Measurements from ENCODE around the gene CXCR4. TPM values are rescaled to one million over a fixed set of nuclear protein-coding genes. Genes with fewer than 3 reads are reported as not detected.

The CXCR4 gene
- total and polyA plus RNA-seq, 2 of the 4 experiments (the other 2 are of a cell fraction): not detected

DNA sequence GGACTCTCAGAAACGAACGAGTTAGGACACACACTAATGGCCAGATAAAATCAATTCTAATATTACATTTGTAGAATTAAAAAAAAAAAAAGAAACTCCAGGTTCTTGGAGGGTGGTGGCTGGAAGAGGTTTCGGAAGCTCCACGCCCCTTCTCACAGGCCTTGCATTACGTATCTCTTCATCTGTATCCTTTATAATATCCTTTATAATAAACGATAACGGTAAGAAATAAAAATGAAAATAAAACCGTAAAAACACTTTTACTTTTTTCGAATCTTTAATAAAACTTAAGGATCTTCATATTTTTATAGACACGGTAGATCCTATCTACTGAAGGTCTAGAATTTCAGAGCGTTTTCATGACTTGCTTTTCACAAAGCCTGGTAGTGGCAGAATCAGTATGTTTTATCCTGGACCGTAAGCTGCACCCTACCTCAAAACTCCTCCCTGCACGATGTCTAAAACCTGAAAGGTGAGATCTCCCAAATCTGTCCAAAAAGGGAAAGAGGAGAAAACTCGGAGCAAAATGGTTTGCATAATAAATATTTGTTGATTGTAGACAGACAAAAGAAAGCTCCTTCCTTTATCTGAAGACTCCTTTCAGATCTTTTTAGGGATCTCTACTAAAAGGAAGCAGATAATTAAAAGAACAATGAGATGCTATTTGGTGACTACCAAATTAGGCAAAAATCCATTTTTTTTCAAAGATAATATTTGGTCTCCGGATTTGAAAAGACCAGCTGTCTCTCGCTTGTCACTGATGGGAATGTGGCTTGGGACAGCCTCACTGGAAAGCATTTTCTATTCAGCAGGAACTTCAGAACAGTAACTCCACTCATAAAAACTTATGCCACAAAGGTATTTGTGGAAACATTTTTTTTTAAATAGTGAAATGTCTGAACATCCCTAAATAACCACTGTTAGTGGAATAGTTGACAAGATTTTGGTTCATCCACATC, 2.0 kb upstream of the CXCR4 start:
- Histone ChIP-seq H3K4me1 (ENCODE audit: control insufficient read depth, insufficient read depth, low read length) (peaks cover 1% of the 10 kb centered on the region; the same call in 1 of the 2 replicates), H4K8ac (ENCODE audit: low read depth in 2 of 2, low read length in 2 of 2) (no peak overlapping the region), H4K91ac (ENCODE audit: insufficient read depth, low read depth, low read length) (no peak overlapping the region), H3K36me3 (ENCODE audit: control insufficient read depth, insufficient read depth, low read length) (no peaks in the 10 kb centered on the region), H3K56ac (ENCODE audit: extremely low read depth, insufficient read depth, low read length) (no peak overlapping the region), H3K4me2 (ENCODE audit: low read depth, low read length) (peak overlapping the region; percentile 80), H3K27ac (ENCODE audit: insufficient read depth, low read length) (no peak overlapping the region), H3K4me3 (ENCODE audit: insufficient read depth, low read depth, low read length) (no peak overlapping the region), H2AK5ac (ENCODE audit: low read depth, low read length) (no peak overlapping the region), H2BK15ac (ENCODE audit: low read depth, low read length) (no peak overlapping the region), H3K18ac (ENCODE audit: low read depth, low read length) (no peak overlapping the region), H3K79me1 (ENCODE audit: low read depth in 1 of 2, low read length in 2 of 2) (no peaks in the 10 kb centered on the region), H2AK9ac (replicated peaks; ENCODE audit: low read depth, low read length, poor library complexity) (no peak overlapping the region), H3K23ac (ENCODE audit: low read depth, low read length) (no peak overlapping the region), H4K5ac (ENCODE audit: low read depth, low read length) (no peak overlapping the region), H3K9me1 (ENCODE audit: insufficient read depth, low read length) (no peaks in the 10 kb centered on the region), H2BK20ac (ENCODE audit: low read depth, low read length) (no peak overlapping the region), H3K9me3 (ENCODE audit: control insufficient read depth, insufficient read depth, low read length) (no peaks in the 10 kb centered on the region), H2BK5ac (ENCODE audit: low read depth, low read length, poor library complexity, severe bottlenecking) (no peak overlapping the region), H3K14ac (replicated peaks; ENCODE audit: low read depth, low read length) (no peak overlapping the region), H3K4ac (ENCODE audit: low read depth, low read length) (no peak overlapping the region), H3K9ac (ENCODE audit: low read depth, low read length) (no peak overlapping the region), H2AFZ (replicated peaks; ENCODE audit: low read length, poor library complexity) (no peak overlapping the region), H3K27me3 (ENCODE audit: control insufficient read depth, insufficient read depth, low read length) (peaks cover 60% of the 10 kb centered on the region), H2BK120ac (ENCODE audit: low read depth, low read length) (no peak overlapping the region), H4K20me1 (ENCODE audit: insufficient read depth, low read length) (no peaks in the 10 kb centered on the region)
- ChIA-PET POLR2A (ENCODE audit: unreplicated experiment) (no interaction called here), CTCF (no interaction called here)
- DNase-seq: no peak
- in situ Hi-C loops (cut with MboI; ENCODE audit: low sequenced_read_pairs): no loop called here
- BruUV-seq (replicated peaks): no TSS peak
- TF ChIP-seq BHLHE40 (IDR thresholded peaks at IDR 0.05; ENCODE audit: low read depth, low read length): no peak
- intact Hi-C loops (cut with micrococcal nuclease): loop anchor here (10.0 kb wide), 1 partner anchor 195 kb away; no protein-coding TSS in a partner anchor
- ATAC-seq (ENCODE audit: low read depth): no peak
- no CpG with 5 or more reads among the region's 16 CpGs for WGBS, 2 experiments (ENCODE audit: extremely low coverage in 2 of 2, insufficient read length in 1 of 2)
- dilution Hi-C loops (cut with HindIII; ENCODE audit: low sequenced_read_pairs, unreplicated experiment): no loop called here
